MM.1S (cell line): Measurements from ENCODE around the gene KIAA1755.

Source experiments
- DNase-seq: peaks from one replicate; pipeline ENCODE4 v3.0.0-alpha.2; 2015
- H2AFZ ChIP-seq: fragments of 300-600 bp; sonication (generic); 2 replicates; pipeline ENCODE4 v1.6.0; 2016; ENCODE audit warnings: antibody characterized with exemption, low read length
- H3F3A ChIP-seq: fragments of 300-600 bp; sonication (generic); 2 replicates; pipeline ENCODE4 v1.6.1; 2016; ENCODE audit warnings: mild to moderate bottlenecking, antibody characterized with exemption, low read length, moderate library complexity, mixed read lengths; ENCODE audit not compliant: insufficient read depth
- H3K27ac ChIP-seq: fragments of 300-600 bp; sonication (generic); 2 replicates; pipeline ENCODE4 v1.5.1; 2016; ENCODE audit warnings: mild to moderate bottlenecking, low read length
- H3K27me3 ChIP-seq: fragments of 300-600 bp; sonication (generic); replicated peaks from 2 replicates; pipeline ENCODE4 v1.6.0; 2016; ENCODE audit warnings: low read length; ENCODE audit not compliant: insufficient read depth
- H3K36me3 ChIP-seq: fragments of 300-600 bp; sonication (generic); replicated peaks from 2 replicates; pipeline ENCODE4 v1.6.1; 2016; ENCODE audit warnings: mild to moderate bottlenecking, low read length, mixed read lengths; ENCODE audit not compliant: insufficient read depth
- H3K4me1 ChIP-seq: fragments of 300-600 bp; sonication (generic); 2 replicates; pipeline ENCODE4 v1.6.1; 2016; ENCODE audit warnings: low read length, mixed read lengths
- H3K4me2 ChIP-seq: fragments of 300-600 bp; sonication (generic); 2 replicates; pipeline ENCODE4 v1.6.0; 2016; ENCODE audit warnings: low read depth, low read length
- H3K4me3 ChIP-seq: fragments of 300-600 bp; sonication (generic); 2 replicates; pipeline ENCODE4 v1.5.1; 2016; ENCODE audit warnings: low read length, mixed read lengths
- H3K79me2 ChIP-seq: fragments of 300-600 bp; sonication (generic); 2 replicates; pipeline ENCODE4 v1.6.1; 2016; ENCODE audit warnings: mixed run types, low read length, mixed read lengths
- H3K9ac ChIP-seq: fragments of 300-600 bp; sonication (generic); 2 replicates; pipeline ENCODE4 v1.6.1; 2016; ENCODE audit warnings: low read length, mixed read lengths
- H3K9me2 ChIP-seq: fragments of 300-600 bp; sonication (generic); replicated peaks from 2 replicates; pipeline ENCODE4 v1.6.1; 2016; ENCODE audit warnings: mild to moderate bottlenecking, low read length, mixed read lengths; ENCODE audit not compliant: insufficient read depth
- H3K9me3 ChIP-seq: fragments of 300-600 bp; sonication (generic); replicated peaks from 2 replicates; pipeline ENCODE4 v1.6.1; 2016; ENCODE audit warnings: mild to moderate bottlenecking, low read length, mixed read lengths; ENCODE audit not compliant: insufficient read depth
- H4K20me1 ChIP-seq: fragments of 300-600 bp; sonication (generic); 2 replicates; pipeline ENCODE4 v1.6.1; 2016; ENCODE audit warnings: mild to moderate bottlenecking, low read length, moderate library complexity, mixed read lengths; ENCODE audit not compliant: insufficient read depth
- CTCF ChIP-seq: fragments of 300-600 bp; sonication (generic); IDR thresholded peaks from 2 replicates; pipeline ENCODE4 v1.5.1; 2016; ENCODE audit warnings: antibody characterized with exemption, low read length, mixed read lengths
- EZH2 ChIP-seq: fragments of 300-600 bp; sonication (generic); optimal IDR thresholded peaks from 2 replicates; pipeline ENCODE3; 2017; ENCODE audit warnings: low read depth, mild to moderate bottlenecking, antibody characterized with exemption, low read length, mixed read lengths
- EZH2phosphoT487 ChIP-seq: fragments of 300-600 bp; sonication (generic); IDR thresholded peaks from 2 replicates; pipeline ENCODE4 v1.6.1; 2018; ENCODE audit warnings: antibody characterized with exemption, low read length

The KIAA1755 gene

GRCh38 chr20:38169636-38170193, 90.8 kb downstream of the KIAA1755 start:
- no peak overlapping the region; the same call in 1 of the 2 replicates for H3K4me2 ChIP-seq
- H2AFZ ChIP-seq: no peak overlapping the region
- H3K27me3 ChIP-seq: no peaks in the 10 kb centered on the region
- H3K4me3 ChIP-seq: no peak overlapping the region
- H3K9ac ChIP-seq: no peak overlapping the region
- H3K36me3 ChIP-seq: no peaks in the 10 kb centered on the region
- no peaks in the 10 kb centered on the region for H3K9me3 ChIP-seq
- no peak overlapping the region for H3K27ac ChIP-seq
- peak; percentile 40 for DNase-seq
- no peaks in the 10 kb centered on the region for H3F3A ChIP-seq
- no peaks in the 10 kb centered on the region for H4K20me1 ChIP-seq
- TF ChIP-seq CTCF (no peak), EZH2phosphoT487 (no peak), EZH2 (no peak)
- H3K79me2 ChIP-seq: no peaks in the 10 kb centered on the region
- no peaks in the 10 kb centered on the region for H3K9me2 ChIP-seq
- peaks cover 15% of the 10 kb centered on the region; the same call in 1 of the 2 replicates for H3K4me1 ChIP-seq

DNA sequence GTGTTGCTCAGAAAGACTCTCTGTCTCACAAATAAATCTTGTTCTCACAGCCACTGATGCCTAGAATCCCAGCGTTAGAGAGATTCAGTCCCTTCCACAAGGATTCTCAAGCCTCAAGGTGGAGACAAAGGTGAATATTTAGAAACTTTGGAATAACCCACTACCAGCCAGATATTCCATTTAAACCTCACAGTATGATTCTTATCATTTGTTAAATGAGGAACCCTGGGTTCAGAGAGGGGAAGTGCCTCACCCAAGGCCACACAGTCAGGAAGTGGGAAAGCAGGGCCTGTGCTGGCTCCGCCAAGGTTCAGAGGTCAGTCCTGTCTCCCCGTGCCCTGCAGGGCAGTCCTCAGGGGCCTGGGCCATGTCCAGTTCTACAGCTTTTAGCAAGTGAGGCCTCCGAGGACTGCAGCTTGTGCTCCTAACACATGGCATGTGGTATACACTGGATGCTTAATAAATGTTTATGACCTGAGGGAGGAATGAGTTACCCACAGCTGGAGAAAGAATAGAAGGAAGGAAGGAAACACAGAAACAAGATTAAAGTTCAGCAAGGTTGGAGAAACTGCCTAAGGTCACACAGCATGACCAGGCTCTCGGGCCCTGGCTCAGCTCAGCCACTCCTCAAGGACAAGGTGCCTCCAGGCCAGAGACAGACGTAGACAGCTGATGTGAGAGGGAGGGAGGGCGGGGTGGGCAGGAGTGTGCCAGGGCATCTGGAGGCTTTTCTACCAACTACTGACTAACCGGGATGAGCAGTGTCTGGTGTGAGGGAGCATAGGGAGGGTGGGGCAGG, 91.5 kb downstream of the KIAA1755 start:
- Histone ChIP-seq H3K27ac (no peak overlapping the region), H3K4me2 (no peak overlapping the region)

GRCh38 chr20:38167851-38168760, 92.4 kb downstream of the KIAA1755 start:
- peaks cover 15% of the 10 kb centered on the region; the same call in 1 of the 2 replicates for H3K4me1 ChIP-seq
- H3K79me2 ChIP-seq: no peaks in the 10 kb centered on the region
- H3K4me3 ChIP-seq: no peak overlapping the region
- no peaks in the 10 kb centered on the region for H3K9me2 ChIP-seq
- no peaks in the 10 kb centered on the region for H3K9me3 ChIP-seq
- no peak overlapping the region for H3K27ac ChIP-seq
- TF ChIP-seq EZH2 (no peak), EZH2phosphoT487 (no peak), CTCF (no peak)
- no peak for DNase-seq
- H3F3A ChIP-seq: no peaks in the 10 kb centered on the region
- H3K4me2 ChIP-seq: no peak overlapping the region
- H4K20me1 ChIP-seq: no peaks in the 10 kb centered on the region
- H3K27me3 ChIP-seq: no peaks in the 10 kb centered on the region
- H2AFZ ChIP-seq: no peak overlapping the region
- no peak overlapping the region for H3K9ac ChIP-seq
- no peaks in the 10 kb centered on the region for H3K36me3 ChIP-seq

More for the DNA sequence above, 91.5 kb downstream of the KIAA1755 start:
- no peak overlapping the region for H3K4me3 ChIP-seq
- no peak for DNase-seq
- H3K27me3 ChIP-seq: no peaks in the 10 kb centered on the region
- peaks cover 15% of the 10 kb centered on the region; the same call in 1 of the 2 replicates for H3K4me1 ChIP-seq
- no peak overlapping the region for H2AFZ ChIP-seq
- H3F3A ChIP-seq: no peaks in the 10 kb centered on the region
- H3K9ac ChIP-seq: no peak overlapping the region
- H3K9me3 ChIP-seq: no peaks in the 10 kb centered on the region
- TF ChIP-seq EZH2 (no peak), CTCF (no peak), EZH2phosphoT487 (no peak)
- H3K79me2 ChIP-seq: no peaks in the 10 kb centered on the region
- no peaks in the 10 kb centered on the region for H3K36me3 ChIP-seq
- H4K20me1 ChIP-seq: no peaks in the 10 kb centered on the region
- no peaks in the 10 kb centered on the region for H3K9me2 ChIP-seq
